Gastrocnemius medialis (tissue), 4 donors: ENCODE measurements around the gene PTPRM.

Experiments used
- CTCF ChIP-seq, 5 experiments: fragments of 450-650 bp in 3 of 5; fragments of 200-600 bp in 2 of 5; sonication (generic) in 2 of 5; IDR thresholded peaks in 4 of 5; conservative IDR thresholded peaks in 1 of 5; 1 replicate in 4 of 5; 2 replicates in 1 of 5; pipeline ENCODE4 v1.5.1; 2016 to 2019; ENCODE audit warnings: antibody characterized with exemption in 5 of 5, mild to moderate bottlenecking in 3 of 5, moderate library complexity in 3 of 5
- POLR2A ChIP-seq, 2 donors: fragments of 450-650 bp; IDR thresholded peaks; one replicate each; pipeline ENCODE4 v1.6.1; 2017; ENCODE audit warnings: antibody characterized with exemption in 2 of 2, mild to moderate bottlenecking in 2 of 2, moderate library complexity in 2 of 2

- TF ChIP-seq CTCF (IDR thresholded peaks at IDR 0.05 in 4 of 5, conservative IDR thresholded peaks at IDR 0.05 in 1 of 5) (no peak), POLR2A (IDR thresholded peaks at IDR 0.05) (no peak)
Measured at GRCh38 chr18:8366656-8367055, 799.5 kb downstream of the PTPRM start.
